ENCODE results near the gene TXNDC16.

TXNDC16 gene

GRCh38 chr14:52395728-52396127, 156.6 kb downstream of the TXNDC16 start:
- no peak for DNase-seq (ENCODE audit: low spot score)
- no peaks in the 10 kb centered on the region for H3K27me3 ChIP-seq (ENCODE audit: insufficient read depth, poor library complexity, severe bottlenecking)
- H3K4me3 ChIP-seq (ENCODE audit: severe bottlenecking) = no peak overlapping the region
- ATAC-seq (ENCODE audit: low read depth) = no peak
- no peaks in the 10 kb centered on the region for H3K36me3 ChIP-seq (ENCODE audit: low read depth)
- peaks cover 2% of the 10 kb centered on the region for H3K4me1 ChIP-seq (ENCODE audit: insufficient read depth, poor library complexity, severe bottlenecking)
- H3K9me3 ChIP-seq (ENCODE audit: severe bottlenecking) = no peaks in the 10 kb centered on the region
- H3K27ac ChIP-seq (ENCODE audit: poor library complexity, severe bottlenecking) = no peak overlapping the region
- TF ChIP-seq, protein P1, sequence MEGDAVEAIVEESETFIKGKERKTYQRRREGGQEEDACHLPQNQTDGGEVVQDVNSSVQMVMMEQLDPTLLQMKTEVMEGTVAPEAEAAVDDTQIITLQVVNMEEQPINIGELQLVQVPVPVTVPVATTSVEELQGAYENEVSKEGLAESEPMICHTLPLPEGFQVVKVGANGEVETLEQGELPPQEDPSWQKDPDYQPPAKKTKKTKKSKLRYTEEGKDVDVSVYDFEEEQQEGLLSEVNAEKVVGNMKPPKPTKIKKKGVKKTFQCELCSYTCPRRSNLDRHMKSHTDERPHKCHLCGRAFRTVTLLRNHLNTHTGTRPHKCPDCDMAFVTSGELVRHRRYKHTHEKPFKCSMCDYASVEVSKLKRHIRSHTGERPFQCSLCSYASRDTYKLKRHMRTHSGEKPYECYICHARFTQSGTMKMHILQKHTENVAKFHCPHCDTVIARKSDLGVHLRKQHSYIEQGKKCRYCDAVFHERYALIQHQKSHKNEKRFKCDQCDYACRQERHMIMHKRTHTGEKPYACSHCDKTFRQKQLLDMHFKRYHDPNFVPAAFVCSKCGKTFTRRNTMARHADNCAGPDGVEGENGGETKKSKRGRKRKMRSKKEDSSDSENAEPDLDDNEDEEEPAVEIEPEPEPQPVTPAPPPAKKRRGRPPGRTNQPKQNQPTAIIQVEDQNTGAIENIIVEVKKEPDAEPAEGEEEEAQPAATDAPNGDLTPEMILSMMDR (IDR thresholded peaks at IDR 0.05; ENCODE audit: poor library complexity, severe bottlenecking) = no peak

- H3K36me3 ChIP-seq (ENCODE audit: low read depth) = no peaks in the 10 kb centered on the region
- H3K4me3 ChIP-seq (ENCODE audit: severe bottlenecking) = no peak overlapping the region
- H3K27me3 ChIP-seq (ENCODE audit: insufficient read depth, poor library complexity, severe bottlenecking) = no peaks in the 10 kb centered on the region
- H3K27ac ChIP-seq (ENCODE audit: poor library complexity, severe bottlenecking) = no peak overlapping the region
- DNase-seq (ENCODE audit: low spot score) (no peak), ATAC-seq (ENCODE audit: low read depth) (peak; percentile 89)
- H3K9me3 ChIP-seq (ENCODE audit: severe bottlenecking) = no peaks in the 10 kb centered on the region
- peaks cover 2% of the 10 kb centered on the region for H3K4me1 ChIP-seq (ENCODE audit: insufficient read depth, poor library complexity, severe bottlenecking)
- TF ChIP-seq, protein P1 (IDR thresholded peaks at IDR 0.05; ENCODE audit: poor library complexity, severe bottlenecking) = no peak
Measured at GRCh38 chr14:52391881-52392615, 160.3 kb downstream of the TXNDC16 start.
